HUES64 (cell line): ENCODE data around the gene FGFR3.

Source experiments
- H3K27ac ChIP-seq: 2 replicates; pipeline ENCODE4 v1.7.0; 2013; ENCODE audit warnings: low read depth, low read length, inconsistent platforms
- H3K27me3 ChIP-seq: 2 replicates; pipeline ENCODE4 v1.6.1; 2013; ENCODE audit warnings: mild to moderate bottlenecking, low read length; ENCODE audit not compliant: insufficient read depth
- H3K36me3 ChIP-seq: 2 replicates; pipeline ENCODE4 v1.6.1; 2013; ENCODE audit warnings: mild to moderate bottlenecking, low read length; ENCODE audit not compliant: insufficient read depth
- H3K4me1 ChIP-seq: 2 replicates; pipeline ENCODE4 v1.6.1; 2013; ENCODE audit warnings: mild to moderate bottlenecking, low read length, moderate library complexity; ENCODE audit not compliant: insufficient read depth
- H3K4me3 ChIP-seq: 2 replicates; pipeline ENCODE4 v1.5.1; 2013; ENCODE audit warnings: mild to moderate bottlenecking, low read length, moderate library complexity
- H3K9ac ChIP-seq: 2 replicates; pipeline ENCODE4 v1.6.1; 2013; ENCODE audit warnings: mild to moderate bottlenecking, low read depth, low read length
- H3K9me3 ChIP-seq: 2 replicates; pipeline ENCODE4 v1.6.1; 2013; ENCODE audit warnings: low read depth, low read length; ENCODE audit not compliant: insufficient read depth
- WGBS: fragments of 150-250, 120-280 bp; methylation state at CpG from one replicate; pipeline ENCODE4 v1.1.7; 2013; ENCODE audit warnings: missing lambda C conversion rate; 5-methylcytosine and 5-hydroxymethylcytosine counted together

FGFR3 gene

DNA sequence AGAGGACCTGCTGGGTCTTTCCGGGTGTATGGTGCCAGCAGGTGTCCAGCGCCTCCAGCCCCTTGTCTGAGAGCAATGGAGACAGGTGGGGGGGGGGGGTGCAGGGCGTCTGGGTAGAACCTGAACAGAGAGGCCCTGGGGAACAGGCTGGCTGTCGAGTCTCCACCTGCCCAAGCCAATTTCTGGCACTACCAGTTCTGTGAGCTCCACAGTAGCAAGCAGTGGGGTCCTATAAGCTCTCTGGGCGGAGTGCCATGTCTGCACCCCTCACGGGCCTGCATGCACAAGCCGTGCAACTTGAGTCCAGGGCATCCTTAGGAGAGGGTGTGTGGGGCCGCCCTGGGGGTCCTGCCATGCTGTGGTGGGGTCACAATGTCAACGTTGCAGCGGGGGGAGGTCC is 10.1 kb upstream of the FGFR3 start:
- Histone ChIP-seq H3K27ac (no peak overlapping the region), H3K36me3 (no peaks in the 10 kb centered on the region), H3K9ac (no peak overlapping the region), H3K27me3 (no peaks in the 10 kb centered on the region), H3K4me1 (peaks cover 8% of the 10 kb centered on the region), H3K4me3 (no peak overlapping the region), H3K9me3 (no peaks in the 10 kb centered on the region)
- WGBS: 88% methylated on average over 9 of the region's 10 CpGs

- no peak overlapping the region for H3K4me3 ChIP-seq
- H3K27me3 ChIP-seq: no peaks in the 10 kb centered on the region
- no peak overlapping the region for H3K27ac ChIP-seq
- no peaks in the 10 kb centered on the region for H3K36me3 ChIP-seq
- peaks cover under 1% of the 10 kb centered on the region; the same call in 1 of the 2 replicates for H3K4me1 ChIP-seq
- H3K9ac ChIP-seq: no peak overlapping the region
- no peaks in the 10 kb centered on the region for H3K9me3 ChIP-seq
- WGBS: 89% methylated on average over 12 of the region's 12 CpGs
Measured at GRCh38 chr4:1783970-1784369, 9.1 kb upstream of the FGFR3 start.

GRCh38 chr4:1784395-1784788 is 8.7 kb upstream of the FGFR3 start:
- 91% methylated on average over 10 of the region's 10 CpGs for WGBS
- Histone ChIP-seq H3K4me1 (no peaks in the 10 kb centered on the region; the same call in 1 of the 2 replicates), H3K4me3 (no peak overlapping the region), H3K9me3 (no peaks in the 10 kb centered on the region), H3K9ac (no peak overlapping the region), H3K36me3 (no peaks in the 10 kb centered on the region), H3K27me3 (no peaks in the 10 kb centered on the region), H3K27ac (no peak overlapping the region)

DNA sequence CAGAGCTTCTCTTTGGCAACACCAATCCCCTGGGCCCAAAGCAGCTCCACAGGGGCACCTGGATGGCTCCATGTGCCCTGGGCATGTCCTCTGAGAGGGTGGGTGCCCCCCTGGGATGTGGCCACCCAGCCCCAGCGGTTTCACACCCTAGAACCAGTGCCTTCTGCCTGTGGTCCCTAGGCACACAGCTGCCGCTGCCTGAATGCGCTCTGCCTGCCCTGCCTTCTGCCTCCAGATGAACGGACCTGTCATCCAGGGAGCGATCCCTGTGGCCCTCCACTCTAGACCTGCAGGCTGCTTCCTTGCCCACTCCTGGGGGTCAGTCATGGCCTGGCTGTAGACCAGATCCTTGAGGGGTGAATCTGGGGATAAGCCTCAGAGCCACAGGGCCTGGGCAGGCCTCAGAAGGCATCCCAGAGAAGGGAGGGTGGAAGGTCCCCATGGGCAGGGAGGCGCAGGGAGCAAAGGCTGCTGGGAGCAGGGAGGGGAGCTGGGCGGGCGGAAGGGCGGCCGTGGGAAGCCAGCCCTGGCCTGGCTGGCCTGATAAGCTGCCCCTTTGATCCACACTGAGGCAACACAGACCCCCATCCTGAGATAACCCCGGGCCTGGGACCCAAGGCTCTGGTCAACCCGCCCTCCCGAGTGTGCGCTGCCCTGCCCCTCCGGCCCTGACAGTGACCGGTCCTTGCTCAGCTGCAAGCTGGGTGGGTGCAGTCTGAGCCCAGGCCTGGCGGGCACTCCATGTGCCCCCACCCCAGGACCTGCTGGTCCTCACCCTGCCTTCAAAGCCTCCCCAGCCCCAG is 8.1 kb upstream of the FGFR3 start:
- Histone ChIP-seq H3K27ac (no peak overlapping the region), H3K27me3 (no peaks in the 10 kb centered on the region), H3K9me3 (no peaks in the 10 kb centered on the region), H3K36me3 (no peaks in the 10 kb centered on the region), H3K9ac (no peak overlapping the region), H3K4me3 (no peak overlapping the region), H3K4me1 (no peaks in the 10 kb centered on the region; the same call in 1 of the 2 replicates)
- 87% methylated on average over 17 of the region's 17 CpGs for WGBS

- Histone ChIP-seq H3K27me3 (peaks cover 5% of the 10 kb centered on the region; the same call in 1 of the 2 replicates), H3K27ac (no peak overlapping the region), H3K36me3 (no peaks in the 10 kb centered on the region), H3K4me3 (no peak overlapping the region), H3K9ac (no peak overlapping the region), H3K9me3 (no peaks in the 10 kb centered on the region), H3K4me1 (no peaks in the 10 kb centered on the region; the same call in 1 of the 2 replicates)
- WGBS: 93% methylated on average over 11 of the region's 11 CpGs
Measured at GRCh38 chr4:1785592-1785991, 7.5 kb upstream of the FGFR3 start.

GRCh38 chr4:1786544-1787362 is 6.3 kb upstream of the FGFR3 start:
- Histone ChIP-seq H3K4me3 (no peak overlapping the region), H3K27ac (no peak overlapping the region), H3K4me1 (no peaks in the 10 kb centered on the region; the same call in 1 of the 2 replicates), H3K9me3 (no peaks in the 10 kb centered on the region), H3K9ac (no peak overlapping the region), H3K27me3 (peaks cover 16% of the 10 kb centered on the region), H3K36me3 (no peaks in the 10 kb centered on the region)
- 91% methylated on average over 34 of the region's 34 CpGs for WGBS

DNA sequence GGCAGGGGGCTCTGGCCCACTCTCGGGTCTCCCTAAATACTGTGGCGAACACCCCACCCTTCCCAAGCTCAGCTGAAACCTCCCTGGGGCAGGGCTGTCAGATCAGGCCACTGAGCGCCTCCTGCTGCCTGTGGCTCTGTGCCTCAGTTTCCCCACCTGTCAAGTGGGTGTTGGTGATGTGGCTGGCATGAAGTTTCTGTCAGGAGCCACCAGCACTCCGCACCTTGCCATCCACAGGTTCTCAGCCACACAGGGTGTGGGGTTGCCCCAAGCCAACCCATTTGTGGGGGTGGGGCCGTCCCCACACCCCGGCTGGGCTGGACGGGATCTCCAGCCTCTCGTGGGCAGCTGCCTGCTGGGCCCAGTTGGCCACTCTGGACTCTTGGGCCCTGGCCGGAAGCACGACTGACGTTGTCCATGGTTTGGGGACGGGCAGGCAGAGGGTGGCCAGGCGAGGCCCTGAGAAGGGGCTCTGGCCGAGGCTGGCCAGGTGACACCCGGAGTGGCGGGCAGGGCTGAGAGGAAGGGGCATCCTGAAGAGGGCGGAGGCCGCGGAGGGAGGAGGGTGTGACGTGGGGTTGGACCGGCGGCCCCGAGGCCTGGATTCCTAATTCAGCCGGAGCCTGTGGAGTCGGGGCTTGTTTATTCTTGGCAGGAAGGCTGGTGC is 5.5 kb upstream of the FGFR3 start:
- Histone ChIP-seq H3K27ac (no peak overlapping the region), H3K4me1 (peaks cover 2% of the 10 kb centered on the region; the same call in 1 of the 2 replicates), H3K9me3 (no peaks in the 10 kb centered on the region), H3K4me3 (no peak overlapping the region), H3K27me3 (peaks cover 23% of the 10 kb centered on the region), H3K36me3 (no peaks in the 10 kb centered on the region), H3K9ac (no peak overlapping the region)
- 74% methylated on average over 24 of the region's 25 CpGs for WGBS

DNA sequence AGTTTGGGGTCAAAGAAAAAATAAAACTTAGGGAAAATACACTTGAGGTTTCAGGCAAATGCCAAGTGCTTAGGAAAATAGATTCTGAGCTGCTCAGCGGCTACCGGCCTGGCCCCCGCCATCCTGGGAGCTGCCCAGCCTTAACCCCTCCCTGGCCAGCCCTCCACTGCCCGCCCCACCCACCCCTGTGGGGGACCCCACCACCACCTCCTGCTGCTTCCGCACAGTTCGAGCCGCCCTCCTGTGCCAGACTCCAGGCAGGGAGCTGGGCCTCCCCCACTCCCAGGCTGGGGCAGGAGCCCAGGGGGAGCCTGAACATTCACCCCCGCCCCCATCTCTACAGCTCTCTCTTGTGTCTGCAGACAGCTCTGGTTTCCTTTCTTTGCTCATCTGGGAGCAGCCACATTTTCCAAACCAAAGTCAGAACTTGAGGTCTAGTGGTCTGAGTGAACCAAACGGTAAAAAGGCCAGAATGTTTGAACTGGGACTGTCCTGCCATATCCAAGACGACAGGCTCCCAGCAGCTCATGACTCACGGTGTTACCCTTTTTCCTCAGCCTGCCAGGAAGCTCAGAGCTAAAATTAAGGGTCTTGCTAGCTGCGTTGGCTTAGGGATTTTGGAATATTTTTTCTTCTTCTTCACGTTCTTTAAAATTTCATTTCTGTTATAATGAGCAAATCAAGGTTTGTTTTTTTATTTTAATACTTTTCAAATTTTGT is 4.7 kb upstream of the FGFR3 start:
- no peak overlapping the region for H3K27ac ChIP-seq
- H3K27me3 ChIP-seq: peaks cover 27% of the 10 kb centered on the region
- no peak overlapping the region for H3K9ac ChIP-seq
- peaks cover 2% of the 10 kb centered on the region; the same call in 1 of the 2 replicates for H3K4me1 ChIP-seq
- 68% methylated on average over 11 of the region's 13 CpGs for WGBS
- no peaks in the 10 kb centered on the region for H3K36me3 ChIP-seq
- no peaks in the 10 kb centered on the region for H3K9me3 ChIP-seq
- H3K4me3 ChIP-seq: no peak overlapping the region

- Histone ChIP-seq H3K36me3 (no peaks in the 10 kb centered on the region), H3K4me3 (no peak overlapping the region), H3K9ac (no peak overlapping the region), H3K4me1 (peaks cover 2% of the 10 kb centered on the region; the same call in 1 of the 2 replicates), H3K27ac (no peak overlapping the region), H3K27me3 (peaks cover 37% of the 10 kb centered on the region), H3K9me3 (no peaks in the 10 kb centered on the region)
- 89% methylated on average over 21 of the region's 21 CpGs for WGBS
Measured at GRCh38 chr4:1789552-1789951, 3.5 kb upstream of the FGFR3 start.

- Histone ChIP-seq H3K9ac (no peak overlapping the region), H3K27me3 (peaks cover 41% of the 10 kb centered on the region), H3K9me3 (no peaks in the 10 kb centered on the region), H3K36me3 (no peaks in the 10 kb centered on the region), H3K4me1 (peaks cover 2% of the 10 kb centered on the region; the same call in 1 of the 2 replicates), H3K4me3 (no peak overlapping the region), H3K27ac (no peak overlapping the region)
- WGBS: 88% methylated on average over 10 of the region's 10 CpGs
Measured at GRCh38 chr4:1790005-1790404, 3.1 kb upstream of the FGFR3 start.
